GM23338 (cell line): Measurements from ENCODE around the gene B3GALNT2. TPM values are rescaled to one million over a fixed set of nuclear protein-coding genes. Genes with fewer than 3 reads are reported as not detected.

Experiments
- ATAC-seq: fragments of 200-7000 bp; cut with Tn5 transposase; 3 replicates; pipeline ENCODE4 v1.9.1; 2020
- DNase-seq: peaks from one replicate; pipeline ENCODE4 v3.0.0-alpha.2; 2015; ENCODE audit warnings: low spot score
- H2AFZ ChIP-seq: fragments of 200-600 bp; sonication (generic); 2 replicates; pipeline ENCODE4 v1.8.0; 2016; ENCODE audit warnings: antibody characterized with exemption, mild to moderate bottlenecking, moderate library complexity
- H3F3A ChIP-seq: fragments of 200-600 bp; sonication (generic); replicated peaks from 2 replicates; pipeline ENCODE4 v1.8.0; 2017; ENCODE audit warnings: antibody characterized with exemption, mixed run types, low read depth
- H3K27ac ChIP-seq: fragments of 200-600 bp; sonication (generic); 2 replicates; pipeline ENCODE4 v1.6.1; 2016; ENCODE audit warnings: low read depth
- H3K27me3 ChIP-seq: fragments of 200-600 bp; sonication (generic); 2 replicates; pipeline ENCODE4 v1.8.0; 2016; ENCODE audit warnings: mild to moderate bottlenecking, mixed run types, moderate library complexity; ENCODE audit not compliant: insufficient read depth
- H3K36me3 ChIP-seq: fragments of 200-600 bp; sonication (generic); 2 replicates; pipeline ENCODE4 v1.8.0; 2016; ENCODE audit warnings: mild to moderate bottlenecking; ENCODE audit not compliant: insufficient read depth
- H3K4me1 ChIP-seq: fragments of 200-600 bp; sonication (generic); 2 replicates; pipeline ENCODE4 v1.8.0; 2016; ENCODE audit warnings: mild to moderate bottlenecking, moderate library complexity; ENCODE audit not compliant: insufficient read depth
- H3K4me2 ChIP-seq: fragments of 200-600 bp; sonication (generic); 2 replicates; pipeline ENCODE4 v1.7.1; 2017; ENCODE audit warnings: mixed run types
- H3K4me3 ChIP-seq: fragments of 200-600 bp; sonication (generic); 2 replicates; pipeline ENCODE4 v1.6.1; 2016; ENCODE audit warnings: mixed run types
- H3K79me2 ChIP-seq: fragments of 200-600 bp; sonication (generic); replicated peaks from 2 replicates; pipeline ENCODE4 v1.8.0; 2017; ENCODE audit warnings: mild to moderate bottlenecking; ENCODE audit not compliant: insufficient read depth
- H3K9me2 ChIP-seq: fragments of 200-600 bp; sonication (generic); 2 replicates; pipeline ENCODE4 v1.8.0; 2017; ENCODE audit not compliant: insufficient read depth
- H4K20me1 ChIP-seq: fragments of 200-600 bp; sonication (generic); replicated peaks from 2 replicates; pipeline ENCODE4 v1.8.0; 2017; ENCODE audit warnings: mild to moderate bottlenecking; ENCODE audit not compliant: insufficient read depth
- H3K27ac Mint-ChIP-seq: 2 replicates; pipeline ENCODE4 v1.8.0; 2020; ENCODE audit warnings: inconsistent platforms, mild to moderate bottlenecking, moderate library complexity, mixed read lengths
- H3K27me3 Mint-ChIP-seq: 3 replicates; pipeline ENCODE4 v1.8.0; 2022; ENCODE audit warnings: low read depth, mild to moderate bottlenecking, moderate library complexity, mixed read lengths, inconsistent platforms; ENCODE audit not compliant: insufficient read depth, poor library complexity
- H3K36me3 Mint-ChIP-seq: 3 replicates; pipeline ENCODE4 v1.8.0; 2021; ENCODE audit warnings: low read depth, mild to moderate bottlenecking, inconsistent platforms, moderate library complexity, mixed read lengths
- H3K4me1 Mint-ChIP-seq: 3 replicates; pipeline ENCODE4 v1.8.0; 2020; ENCODE audit warnings: mild to moderate bottlenecking, inconsistent platforms, mixed read lengths
- H3K4me3 Mint-ChIP-seq: 3 replicates; pipeline ENCODE4 v1.8.0; 2021; ENCODE audit warnings: moderate library complexity, mild to moderate bottlenecking, inconsistent platforms, mixed read lengths
- H3K9me3 Mint-ChIP-seq: 3 replicates; pipeline ENCODE4 v1.8.0; 2020; ENCODE audit warnings: moderate library complexity, mild to moderate bottlenecking, inconsistent platforms, mixed read lengths
- CREB1 ChIP-seq: fragments of 250-450 bp; sonication (Bioruptor Pico); IDR thresholded peaks from 2 replicates; pipeline ENCODE4 v1.5.0; 2020; ENCODE audit warnings: low read depth, mild to moderate bottlenecking, moderate library complexity
- CTCF ChIP-seq, 2 experiments: fragments of 200-600 bp in 1 of 2; sonication (generic) in 1 of 2; conservative IDR thresholded peaks; 2 replicates each; pipeline versions ENCODE4 v1.5.1 to v1.6.1; 2016 to 2017; ENCODE audit warnings: antibody characterized with exemption in 2 of 2, low read depth in 2 of 2, mild to moderate bottlenecking in 2 of 2, moderate library complexity in 1 of 2
- EZH2 ChIP-seq: fragments of 200-600 bp; sonication (generic); IDR thresholded peaks from one replicate; pipeline ENCODE4 v1.8.0; 2017; ENCODE audit warnings: antibody characterized with exemption, mild to moderate bottlenecking, low read depth; ENCODE audit not compliant: unreplicated experiment
- EZH2phosphoT487 ChIP-seq: fragments of 200-600 bp; sonication (generic); IDR thresholded peaks from one replicate; pipeline ENCODE4 v1.8.1; 2018; ENCODE audit warnings: antibody characterized with exemption; ENCODE audit not compliant: unreplicated experiment
- JUNB ChIP-seq: IDR thresholded peaks from one replicate; pipeline ENCODE4 v1.6.1; 2016; ENCODE audit warnings: antibody characterized with exemption; ENCODE audit not compliant: unreplicated experiment
- NANOG ChIP-seq: IDR thresholded peaks from 2 replicates; pipeline ENCODE4 v1.6.1; 2016; ENCODE audit warnings: antibody characterized with exemption, borderline replicate concordance
- POLR2AphosphoS5 ChIP-seq: IDR thresholded peaks from 2 replicates; pipeline ENCODE4 v1.6.1; 2016; ENCODE audit warnings: antibody characterized with exemption, low read depth
- STAT1 ChIP-seq: IDR thresholded peaks from one replicate; pipeline ENCODE4 v1.6.1; 2016; ENCODE audit warnings: antibody characterized with exemption; ENCODE audit not compliant: unreplicated experiment
- ZNF114 ChIP-seq: fragments of 250-450 bp; sonication (Bioruptor Pico); IDR thresholded peaks from 2 replicates; pipeline ENCODE4 v1.5.0; 2020; ENCODE audit warnings: mild to moderate bottlenecking, moderate library complexity
- ZNF331 ChIP-seq: fragments of 250-450 bp; sonication (Bioruptor Pico); IDR thresholded peaks from 2 replicates; pipeline ENCODE4 v1.5.0; 2020; ENCODE audit warnings: low read depth, mild to moderate bottlenecking, moderate library complexity
- ZNF462 ChIP-seq: fragments of 250-450 bp; sonication (Bioruptor Pico); IDR thresholded peaks from 2 replicates; pipeline ENCODE4 v1.5.0; 2020; ENCODE audit warnings: mild to moderate bottlenecking, moderate library complexity
- polyA plus RNA-seq: library from polyadenylated mRNA; unstranded; fragments of >200 nt; fragmentation: Nextera tagmentation; extraction: Ambion mirVana; gene quantifications from 2 replicates; pipeline ENCODE4 v1.2.1, GENCODE V29; 2016
- total RNA-seq: library from RNA; depleted of rRNA; stranded (reverse); fragments of >200 nt; shearing (Covaris generic); gene quantifications from 2 replicates; pipeline ENCODE4 v1.2.3, GENCODE V29; 2014
- TF ChIP-seq, protein P1 (sequence below): IDR thresholded peaks from 2 replicates; pipeline ENCODE4 v1.6.1; 2016; ENCODE audit warnings: antibody characterized with exemption
- TF ChIP-seq, protein P2 (sequence below): IDR thresholded peaks from one replicate; pipeline ENCODE4 v1.6.1; 2018; ENCODE audit warnings: antibody characterized with exemption; ENCODE audit not compliant: unreplicated experiment

B3GALNT2 gene
- total and polyA plus RNA-seq, 2 experiments from 2014 or later = 14.4 to 48.8 TPM

DNA sequence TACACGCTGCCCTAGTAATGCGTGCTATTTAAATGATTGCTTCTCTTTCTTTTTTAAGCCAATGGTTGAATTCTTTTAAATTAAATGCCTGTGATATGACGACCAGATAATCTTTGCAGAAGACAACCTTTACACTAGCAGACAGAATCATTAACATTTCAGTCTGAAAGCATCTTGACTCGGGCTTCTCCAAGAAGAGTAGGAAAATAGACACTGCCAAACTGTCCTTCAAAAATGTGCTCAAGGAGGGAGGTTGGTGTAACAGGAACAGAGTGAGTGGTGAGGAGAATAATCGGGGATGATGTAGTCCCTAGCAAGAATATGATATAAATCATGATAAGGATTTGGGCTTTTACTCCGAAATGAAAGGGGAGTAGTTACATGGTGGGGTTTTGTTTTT lies 6.6 kb upstream of the B3GALNT2 start:
- H3K36me3 Mint-ChIP-seq = no peaks in the 10 kb centered on the region

More for the DNA sequence above, 6.6 kb upstream of the B3GALNT2 start:
- Histone ChIP-seq H2AFZ (no peak overlapping the region), H3K36me3 (no peaks in the 10 kb centered on the region), H3K4me3 (no peak overlapping the region), H4K20me1 (no peaks in the 10 kb centered on the region), H3K4me2 (no peak overlapping the region), H3K9me2 (no peaks in the 10 kb centered on the region), H3K4me1 (no peaks in the 10 kb centered on the region), H3K79me2 (no peaks in the 10 kb centered on the region), H3F3A (no peaks in the 10 kb centered on the region), H3K27ac (no peak overlapping the region), H3K27me3 (no peaks in the 10 kb centered on the region)
- TF ChIP-seq, protein P1, sequence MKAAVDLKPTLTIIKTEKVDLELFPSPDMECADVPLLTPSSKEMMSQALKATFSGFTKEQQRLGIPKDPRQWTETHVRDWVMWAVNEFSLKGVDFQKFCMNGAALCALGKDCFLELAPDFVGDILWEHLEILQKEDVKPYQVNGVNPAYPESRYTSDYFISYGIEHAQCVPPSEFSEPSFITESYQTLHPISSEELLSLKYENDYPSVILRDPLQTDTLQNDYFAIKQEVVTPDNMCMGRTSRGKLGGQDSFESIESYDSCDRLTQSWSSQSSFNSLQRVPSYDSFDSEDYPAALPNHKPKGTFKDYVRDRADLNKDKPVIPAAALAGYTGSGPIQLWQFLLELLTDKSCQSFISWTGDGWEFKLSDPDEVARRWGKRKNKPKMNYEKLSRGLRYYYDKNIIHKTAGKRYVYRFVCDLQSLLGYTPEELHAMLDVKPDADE = no peak
- TF ChIP-seq ZNF114 (no peak), ZNF462 (no peak), ZNF331 (CRISPR knock-in tag) (no peak), EZH2 (no peak), POLR2AphosphoS5 (no peak), JUNB (no peak), NANOG (no peak), STAT1 (no peak), CREB1 (CRISPR knock-in tag) (no peak), EZH2phosphoT487 (no peak), CTCF (conservative IDR thresholded peaks at IDR 0.05; ENCODE audit: low read depth in 2 of 2) (no peak)
- TF ChIP-seq, protein P2, sequence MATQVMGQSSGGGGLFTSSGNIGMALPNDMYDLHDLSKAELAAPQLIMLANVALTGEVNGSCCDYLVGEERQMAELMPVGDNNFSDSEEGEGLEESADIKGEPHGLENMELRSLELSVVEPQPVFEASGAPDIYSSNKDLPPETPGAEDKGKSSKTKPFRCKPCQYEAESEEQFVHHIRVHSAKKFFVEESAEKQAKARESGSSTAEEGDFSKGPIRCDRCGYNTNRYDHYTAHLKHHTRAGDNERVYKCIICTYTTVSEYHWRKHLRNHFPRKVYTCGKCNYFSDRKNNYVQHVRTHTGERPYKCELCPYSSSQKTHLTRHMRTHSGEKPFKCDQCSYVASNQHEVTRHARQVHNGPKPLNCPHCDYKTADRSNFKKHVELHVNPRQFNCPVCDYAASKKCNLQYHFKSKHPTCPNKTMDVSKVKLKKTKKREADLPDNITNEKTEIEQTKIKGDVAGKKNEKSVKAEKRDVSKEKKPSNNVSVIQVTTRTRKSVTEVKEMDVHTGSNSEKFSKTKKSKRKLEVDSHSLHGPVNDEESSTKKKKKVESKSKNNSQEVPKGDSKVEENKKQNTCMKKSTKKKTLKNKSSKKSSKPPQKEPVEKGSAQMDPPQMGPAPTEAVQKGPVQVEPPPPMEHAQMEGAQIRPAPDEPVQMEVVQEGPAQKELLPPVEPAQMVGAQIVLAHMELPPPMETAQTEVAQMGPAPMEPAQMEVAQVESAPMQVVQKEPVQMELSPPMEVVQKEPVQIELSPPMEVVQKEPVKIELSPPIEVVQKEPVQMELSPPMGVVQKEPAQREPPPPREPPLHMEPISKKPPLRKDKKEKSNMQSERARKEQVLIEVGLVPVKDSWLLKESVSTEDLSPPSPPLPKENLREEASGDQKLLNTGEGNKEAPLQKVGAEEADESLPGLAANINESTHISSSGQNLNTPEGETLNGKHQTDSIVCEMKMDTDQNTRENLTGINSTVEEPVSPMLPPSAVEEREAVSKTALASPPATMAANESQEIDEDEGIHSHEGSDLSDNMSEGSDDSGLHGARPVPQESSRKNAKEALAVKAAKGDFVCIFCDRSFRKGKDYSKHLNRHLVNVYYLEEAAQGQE = no peak
- no peak for DNase-seq
- ATAC-seq = no peak
- peaks cover 4% of the 10 kb centered on the region for H3K27me3 Mint-ChIP-seq
- peaks cover 3% of the 10 kb centered on the region; the same call in 2 of the 3 replicates for H3K4me1 Mint-ChIP-seq
- H3K9me3 Mint-ChIP-seq = no peaks in the 10 kb centered on the region
- H3K27ac Mint-ChIP-seq = no peak overlapping the region
- no peak overlapping the region for H3K4me3 Mint-ChIP-seq
